GM21528 (cell line): ENCODE measurements around the gene FBXL13.
"Not testable (repeated sequence)": the region's sequence is repeated elsewhere in the genome, so short reads cannot be mapped to it uniquely, and the experiment has no call there.

Experiments used
- ATAC-seq: cut with Tn5 transposase; IDR thresholded peaks from one replicate; pipeline ENCODE4 v1.9.1; 2021; ENCODE audit warnings: mild to moderate bottlenecking, moderate library complexity; ENCODE audit not compliant: unreplicated experiment, low FRiP score

FBXL13 gene

GRCh38 chr7:102912742-102913141, 161.9 kb downstream of the FBXL13 start, which contains the start of gene LRRC17:
LRRC17 (plus strand) TSS chr7:102913000; CDS start chr7:102933914, 20,914 bp downstream.
- no peak for ATAC-seq

DNA sequence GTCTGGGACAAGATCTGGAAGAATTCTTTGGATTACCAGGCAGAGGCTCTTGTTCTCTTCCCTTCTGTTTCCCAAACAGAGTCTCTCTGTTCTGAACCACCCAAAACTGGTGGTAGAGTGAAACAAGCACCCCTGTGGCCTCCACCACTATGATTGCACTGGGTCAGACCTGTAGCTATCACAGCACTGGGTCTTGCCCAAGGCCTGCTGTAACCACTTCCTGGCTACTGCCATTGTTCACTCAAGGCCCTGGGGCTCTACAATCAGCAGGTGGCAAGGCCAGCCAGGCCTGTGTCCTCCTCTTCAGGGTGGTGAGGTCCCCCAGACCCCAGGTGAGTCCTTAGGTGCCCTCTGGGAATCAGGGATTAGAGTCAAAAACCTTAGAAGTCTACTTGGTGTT, 165.9 kb downstream of the FBXL13 start:
- no peak for ATAC-seq

GRCh38 chr7:102903576-102903975, 171.0 kb downstream of the FBXL13 start:
- ATAC-seq, result not testable (repeated sequence)

DNA sequence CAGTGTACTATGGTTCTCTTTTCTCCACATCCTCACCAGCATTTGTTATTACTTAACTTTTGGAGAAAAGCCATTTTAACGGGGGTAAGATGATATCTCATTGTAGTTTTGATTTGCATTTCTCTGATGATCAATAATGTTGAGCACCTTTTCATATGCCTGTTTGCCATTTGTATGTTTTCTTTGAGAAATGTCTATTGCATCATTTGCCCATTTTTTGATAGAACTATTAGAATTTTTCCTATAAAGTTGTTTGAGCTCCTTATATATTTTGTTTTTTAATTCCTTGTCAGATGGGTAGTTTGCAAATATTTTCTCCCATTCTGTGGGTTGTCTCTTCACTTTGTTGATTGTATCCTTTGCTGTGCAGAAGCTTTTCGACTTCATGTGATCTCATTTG, 172.5 kb downstream of the FBXL13 start:
- not testable (repeated sequence) for ATAC-seq

DNA sequence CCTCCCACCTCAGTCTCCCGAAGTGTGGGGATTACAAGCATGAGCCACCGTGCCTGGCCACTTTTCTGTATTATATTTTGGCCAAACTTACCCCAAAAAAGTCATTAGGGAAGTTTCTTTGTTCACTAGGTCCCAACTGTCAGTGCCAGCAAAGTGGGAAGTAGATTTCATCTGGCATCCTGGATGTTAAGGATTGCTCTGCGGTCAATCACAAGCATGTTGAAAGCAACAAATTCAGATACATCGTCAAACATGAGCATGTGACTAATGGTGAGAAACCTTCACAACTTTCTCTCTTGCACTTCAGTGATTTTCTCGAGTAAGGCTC, 176.1 kb downstream of the FBXL13 start:
- no peak for ATAC-seq

GRCh38 chr7:102897856-102898531, 176.6 kb downstream of the FBXL13 start:
- ATAC-seq, result no peak

- ATAC-seq, result no peak
Measured at GRCh38 chr7:102897211-102897631, 177.4 kb downstream of the FBXL13 start.

GRCh38 chr7:102896585-102896984, 178.0 kb downstream of the FBXL13 start:
- ATAC-seq, result no peak

DNA sequence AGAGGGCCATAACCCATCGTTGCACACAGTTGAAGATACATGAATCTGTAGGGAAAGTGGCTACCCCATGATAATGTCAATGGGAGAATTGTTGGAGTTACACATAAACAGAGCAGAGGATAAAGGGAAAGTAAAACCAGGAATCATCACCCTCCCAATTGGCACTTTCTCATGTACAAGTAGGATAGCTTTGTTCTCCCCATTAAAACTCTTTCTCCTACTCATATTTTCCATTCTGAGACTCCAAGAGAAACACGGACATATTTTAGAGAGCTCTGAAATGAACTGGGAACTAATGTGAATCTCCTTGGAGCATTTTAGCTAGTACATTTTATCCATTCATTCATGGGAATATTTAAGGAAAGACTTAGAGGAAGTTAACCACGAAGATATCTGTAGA, 179.0 kb downstream of the FBXL13 start:
- ATAC-seq, result no peak

DNA sequence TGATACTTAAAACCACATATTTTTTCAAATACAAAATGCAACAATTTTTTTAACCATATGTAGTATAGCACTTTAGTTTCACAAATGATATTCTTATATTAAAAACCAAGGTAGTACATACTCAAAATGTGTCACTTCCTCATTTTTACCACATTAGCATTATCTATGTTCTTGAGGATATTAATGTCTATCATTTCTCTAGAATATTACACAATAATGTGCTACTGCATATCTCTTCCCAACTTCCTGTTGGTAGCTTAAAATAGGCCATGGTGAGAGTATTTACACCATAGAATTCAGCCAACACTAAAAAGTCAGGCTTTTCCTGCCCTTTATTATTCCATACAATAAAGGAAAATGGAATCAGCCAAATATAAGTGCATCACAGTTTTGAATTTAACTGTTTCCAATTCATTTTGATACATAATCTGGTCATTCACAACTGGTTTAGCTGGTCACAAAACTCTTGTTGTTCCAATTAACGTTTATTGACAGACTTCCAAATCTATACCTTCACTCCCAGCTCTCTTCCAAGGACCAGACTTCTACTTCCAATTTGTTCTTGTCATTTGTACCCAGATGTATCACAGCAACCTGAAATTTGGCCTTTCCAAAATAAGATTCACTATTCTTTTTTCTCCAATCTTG, 181.8 kb downstream of the FBXL13 start:
- ATAC-seq, result no peak

DNA sequence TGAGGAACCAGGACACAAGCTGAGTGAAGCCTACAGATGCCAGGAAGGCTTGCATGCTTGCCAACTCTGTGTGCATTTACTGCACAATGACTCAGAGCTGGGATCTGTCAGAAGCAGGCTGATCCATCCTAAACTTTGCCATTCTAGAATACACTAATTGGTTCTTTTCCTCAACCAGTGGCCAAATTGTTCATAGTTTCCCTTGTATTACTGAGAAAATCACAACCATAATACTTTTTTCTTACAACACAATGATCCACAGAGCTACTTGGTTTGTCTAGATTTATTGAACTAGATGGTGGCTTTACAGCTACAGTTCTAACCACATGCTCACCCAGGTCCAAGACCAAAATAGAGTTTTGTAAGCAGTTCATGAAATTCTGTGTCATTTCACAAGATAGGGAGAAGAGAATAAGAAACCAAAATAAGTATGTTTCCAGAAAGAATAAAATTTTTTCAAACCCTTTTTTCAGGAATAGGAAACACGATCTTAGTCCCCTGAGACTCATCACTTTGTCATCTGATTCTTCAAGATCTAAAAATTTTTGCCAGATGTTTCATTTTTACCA, 182.8 kb downstream of the FBXL13 start:
- no peak for ATAC-seq

DNA sequence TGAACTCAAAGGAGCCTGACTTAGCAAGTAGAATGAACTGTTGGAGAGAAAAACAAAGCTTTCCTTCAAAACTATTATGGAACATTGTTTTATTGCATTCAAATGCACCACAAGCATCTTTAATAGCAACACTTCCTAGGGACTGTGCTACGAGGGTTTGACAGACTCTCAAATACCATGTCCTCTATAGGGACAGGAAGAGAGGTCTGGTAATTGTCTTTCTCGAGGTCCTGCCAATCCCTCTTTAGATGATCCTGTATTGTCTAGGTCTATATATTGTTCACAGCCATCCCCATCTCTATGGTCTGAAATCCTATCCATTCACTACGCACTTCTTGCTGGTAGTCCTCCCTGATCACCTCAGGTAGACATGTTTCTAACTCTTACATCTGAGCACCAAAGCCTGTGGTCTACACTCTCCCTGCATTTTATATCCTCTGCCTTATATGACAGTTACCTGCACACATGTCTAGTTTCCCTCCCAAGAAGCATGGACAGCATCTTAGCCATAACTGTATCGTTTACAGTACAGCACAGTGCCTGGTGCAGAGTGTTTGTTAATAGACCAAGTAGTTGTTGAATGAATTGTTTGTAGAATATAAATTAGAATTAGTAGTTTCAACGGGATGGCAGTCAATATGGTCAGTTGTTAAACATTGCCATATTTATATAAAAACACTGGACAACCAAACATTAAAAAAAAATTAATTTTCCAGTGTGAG, 183.5 kb downstream of the FBXL13 start:
- no peak for ATAC-seq

DNA sequence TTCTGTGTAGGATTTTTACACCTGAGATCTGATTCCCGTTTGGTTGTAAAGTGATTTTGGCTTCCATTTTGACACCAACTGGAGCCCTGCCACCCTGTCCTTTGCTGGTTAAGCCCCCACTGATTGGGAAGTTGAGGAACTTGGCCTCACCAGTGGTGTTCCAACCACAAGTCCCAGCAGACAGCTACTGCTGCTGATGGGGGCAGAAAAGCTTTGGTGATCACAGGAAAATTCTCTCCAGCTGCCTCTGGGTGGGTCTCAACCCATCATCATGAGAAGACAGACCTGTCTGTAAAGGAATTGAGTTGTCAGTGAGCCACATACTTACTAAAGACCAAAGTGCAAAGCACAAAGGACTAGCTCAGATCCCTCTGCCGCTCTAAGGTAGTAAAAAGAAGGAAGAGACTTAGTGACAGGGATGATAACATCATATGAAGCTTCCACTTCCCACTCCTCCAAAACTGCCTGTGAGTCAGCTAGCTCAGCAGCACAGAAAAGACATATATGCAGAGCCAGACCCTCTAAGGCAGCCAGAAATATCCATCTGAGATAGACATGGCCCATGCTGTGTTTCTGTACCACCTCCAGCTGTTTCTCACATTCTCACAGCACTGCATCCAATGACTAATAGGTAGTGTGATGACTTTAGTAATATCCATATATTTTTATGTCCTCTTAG, 184.2 kb downstream of the FBXL13 start:
- ATAC-seq, result no peak

DNA sequence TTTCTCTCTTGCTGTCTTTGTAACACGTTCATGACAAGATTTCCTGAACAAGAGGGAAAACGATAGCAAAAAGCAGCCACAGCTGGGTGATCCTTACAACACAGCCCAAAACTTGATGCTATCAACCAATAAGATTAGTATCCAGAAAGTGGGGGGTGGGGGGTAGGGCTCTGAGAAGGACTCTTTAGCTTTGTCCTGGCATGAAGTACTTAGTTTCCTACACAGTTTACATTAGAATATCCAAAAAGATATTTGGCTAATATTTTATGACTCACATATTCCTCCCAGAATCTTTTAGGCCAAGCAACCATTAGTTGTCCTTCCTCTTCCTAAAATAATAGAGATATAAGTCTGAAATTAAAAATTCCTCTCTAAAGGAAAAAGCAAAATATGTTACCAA, 184.7 kb downstream of the FBXL13 start:
- no peak for ATAC-seq

DNA sequence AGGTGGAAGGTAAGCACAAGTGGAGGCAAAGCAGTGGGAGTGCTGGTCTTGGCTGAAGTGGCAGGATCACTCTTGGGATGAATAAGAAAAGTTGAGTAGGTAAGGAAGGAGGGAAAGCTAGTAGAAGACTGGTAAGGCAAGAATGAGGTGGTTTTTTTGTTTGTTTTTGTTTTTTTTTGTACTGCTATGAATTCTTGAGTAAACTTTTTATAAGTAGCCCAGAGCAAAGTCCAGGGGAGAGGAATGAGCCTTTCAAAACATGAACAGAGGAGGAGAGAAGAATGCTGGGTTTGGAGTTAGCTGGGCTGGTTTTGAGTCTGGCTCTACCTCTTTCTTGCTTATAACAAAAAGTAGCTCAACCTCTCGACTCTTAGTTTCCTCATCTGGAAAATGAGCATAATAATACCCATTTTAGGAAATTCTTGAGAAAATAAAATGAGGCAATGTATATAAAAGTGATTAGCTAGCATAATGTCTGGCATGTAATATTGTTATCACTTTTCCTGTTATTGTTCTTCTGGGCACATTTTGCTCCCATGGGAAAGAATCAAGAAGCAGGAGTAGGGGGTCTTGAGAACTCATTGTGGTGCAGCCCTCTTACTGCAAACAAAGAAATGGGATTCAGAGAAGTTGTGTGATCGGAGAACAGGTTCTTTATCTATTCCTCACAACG, 185.9 kb downstream of the FBXL13 start:
- ATAC-seq, result no peak

DNA sequence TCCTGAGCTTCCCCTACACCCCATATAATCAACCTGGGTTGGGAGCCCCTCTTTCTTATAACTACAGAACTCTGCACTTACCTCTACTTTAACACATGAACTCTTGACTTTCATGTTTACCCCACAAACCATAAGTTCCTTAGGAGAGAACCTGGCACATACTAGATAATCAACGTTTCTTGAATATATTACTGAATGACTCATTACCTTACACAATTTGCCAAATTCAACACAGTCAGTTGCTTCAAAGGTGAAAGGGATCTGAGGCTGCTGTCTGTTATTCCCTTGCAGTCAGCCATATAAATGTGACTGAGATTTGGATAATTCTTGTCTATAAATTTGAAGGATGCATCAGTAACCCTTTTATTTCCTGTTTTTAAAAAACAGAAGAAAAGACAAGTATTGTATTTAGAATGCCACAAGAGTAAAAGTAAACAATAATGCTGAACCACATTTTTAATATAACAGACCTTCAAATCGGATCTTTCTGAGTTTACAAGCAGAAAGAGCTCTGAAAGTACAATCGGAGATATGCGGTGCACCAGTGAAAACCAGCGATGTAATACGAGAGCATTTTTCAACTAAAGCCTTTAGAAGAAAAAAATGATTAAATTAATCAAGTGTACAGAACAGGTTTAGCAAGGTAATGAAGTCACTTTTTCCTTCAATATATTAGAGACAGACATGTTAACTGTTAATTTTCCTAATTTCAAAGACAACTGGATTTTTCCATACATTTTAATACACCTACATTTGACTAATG, 191.3 kb downstream of the FBXL13 start:
- no peak for ATAC-seq

GRCh38 chr7:102875700-102876295, 198.8 kb downstream of the FBXL13 start:
- ATAC-seq, result no peak

GRCh38 chr7:102874966-102875365, 199.6 kb downstream of the FBXL13 start:
- ATAC-seq, result no peak

GRCh38 chr7:102874166-102874829, 200.3 kb downstream of the FBXL13 start:
- peak; percentile 99 for ATAC-seq
